Peyer's patch (tissue), 4 donors: Measurements from ENCODE around the gene KCNIP3.

Experiments used
- CTCF ChIP-seq, 6 experiments: fragments of 450-650 bp in 4 of 6; fragments of 200-600 bp in 2 of 6; sonication (generic) in 1 of 6; IDR thresholded peaks; one replicate each; pipeline ENCODE4 v1.5.1; 2017 to 2019; ENCODE audit warnings: antibody characterized with exemption in 6 of 6, mild to moderate bottlenecking in 3 of 6, moderate library complexity in 1 of 6
- POLR2A ChIP-seq, 2 donors: fragments of 450-650 bp; IDR thresholded peaks; one replicate each; pipeline ENCODE4 v1.5.1; 2017; ENCODE audit warnings: antibody characterized with exemption in 2 of 2, mild to moderate bottlenecking in 2 of 2, moderate library complexity in 2 of 2

- TF ChIP-seq POLR2A (IDR thresholded peaks at IDR 0.05) (no peak), CTCF (IDR thresholded peaks at IDR 0.05) (no peak)
These were observed 22.6 kb downstream of the KCNIP3 start for GRCh38 chr2:95319481-95320343.
